LNCaP clone FGC (cell line): ENCODE results near the gene NEDD4L.

Source experiments
- DNase-seq: peaks from one replicate; pipeline ENCODE4 v3.0.0-alpha.2; 2011; ENCODE audit warnings: low read depth
- H3K4me3 ChIP-seq: 2 replicates; pipeline ENCODE4 v1.5.1; 2011; ENCODE audit warnings: mild to moderate bottlenecking, low read depth, low read length, control low read depth
- CTCF ChIP-seq: IDR thresholded peaks from 2 replicates; pipeline ENCODE4 v1.5.1; 2012; ENCODE audit warnings: mild to moderate bottlenecking; ENCODE audit not compliant: control insufficient read depth, insufficient read depth; ENCODE audit errors: extremely low read depth

Gene NEDD4L

GRCh38 chr18:58125183-58125582 is 81.2 kb downstream of the NEDD4L start:
- DNase-seq: no peak
- no peak overlapping the region for H3K4me3 ChIP-seq
- TF ChIP-seq CTCF: no peak

GRCh38 chr18:58125756-58126155 is 81.7 kb downstream of the NEDD4L start:
- no peak overlapping the region for H3K4me3 ChIP-seq
- DNase-seq: no peak
- TF ChIP-seq CTCF: no peak

- no peak overlapping the region for H3K4me3 ChIP-seq
- no peak for DNase-seq
- TF ChIP-seq CTCF: peak; percentile 13; the same call in 1 of the 2 replicates
These were observed 84.7 kb downstream of the NEDD4L start for GRCh38 chr18:58128381-58129374.

DNA sequence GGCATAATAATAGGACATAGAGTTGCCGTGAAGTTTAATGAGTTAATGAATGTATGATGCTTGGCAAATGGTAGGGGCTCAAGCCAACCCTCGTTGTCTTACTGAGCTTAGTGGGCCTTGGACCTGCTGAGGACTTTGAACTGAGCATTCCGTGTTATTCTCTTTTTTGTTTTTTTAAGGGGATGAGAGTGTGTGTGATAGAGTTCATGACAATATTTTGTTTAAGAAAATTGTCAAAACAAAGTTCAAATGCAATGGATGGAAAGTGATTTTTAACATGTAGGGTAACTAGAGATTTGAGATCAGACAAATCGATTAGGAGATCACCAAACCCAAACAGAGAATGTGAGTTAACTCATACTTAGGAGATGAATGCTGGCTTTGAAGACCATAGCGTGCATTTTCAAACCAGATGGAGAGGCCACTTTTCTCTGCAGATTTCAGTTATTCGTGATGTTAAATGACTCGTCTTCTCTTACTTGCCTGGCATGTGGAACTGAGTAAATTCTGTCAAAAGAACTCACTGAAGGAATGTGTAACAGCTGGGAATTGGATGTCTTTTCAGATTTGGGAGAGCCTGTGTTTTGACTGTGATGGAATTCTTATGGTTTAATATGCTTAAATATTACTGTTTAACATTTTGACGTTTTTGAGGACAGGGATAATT is 88.7 kb downstream of the NEDD4L start:
- H3K4me3 ChIP-seq: no peak overlapping the region
- no peak for DNase-seq
- TF ChIP-seq CTCF: no peak

DNA sequence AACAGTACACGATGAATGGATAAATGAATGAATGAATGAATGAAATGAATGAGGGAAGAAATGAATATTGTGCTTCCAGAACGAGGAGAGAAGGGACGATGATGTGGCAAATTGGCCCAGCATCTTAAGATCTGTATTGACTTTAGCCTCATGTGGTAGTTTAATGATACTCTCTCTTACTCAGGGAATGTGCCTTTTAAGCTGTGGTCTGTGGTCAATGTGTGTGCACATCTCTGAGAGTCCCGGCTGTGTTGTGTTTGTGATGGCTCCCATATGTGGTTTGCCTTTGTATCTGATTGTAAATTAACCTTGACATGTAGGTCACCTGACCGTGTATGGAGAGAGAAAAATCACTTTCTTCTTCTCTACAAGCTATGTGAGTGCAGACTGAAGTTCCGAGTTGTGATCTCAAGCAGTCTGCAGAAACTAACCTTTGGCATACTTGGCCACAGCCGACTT is 91.2 kb downstream of the NEDD4L start:
- H3K4me3 ChIP-seq: no peak overlapping the region
- no peak for TF ChIP-seq CTCF
- no peak for DNase-seq

DNA sequence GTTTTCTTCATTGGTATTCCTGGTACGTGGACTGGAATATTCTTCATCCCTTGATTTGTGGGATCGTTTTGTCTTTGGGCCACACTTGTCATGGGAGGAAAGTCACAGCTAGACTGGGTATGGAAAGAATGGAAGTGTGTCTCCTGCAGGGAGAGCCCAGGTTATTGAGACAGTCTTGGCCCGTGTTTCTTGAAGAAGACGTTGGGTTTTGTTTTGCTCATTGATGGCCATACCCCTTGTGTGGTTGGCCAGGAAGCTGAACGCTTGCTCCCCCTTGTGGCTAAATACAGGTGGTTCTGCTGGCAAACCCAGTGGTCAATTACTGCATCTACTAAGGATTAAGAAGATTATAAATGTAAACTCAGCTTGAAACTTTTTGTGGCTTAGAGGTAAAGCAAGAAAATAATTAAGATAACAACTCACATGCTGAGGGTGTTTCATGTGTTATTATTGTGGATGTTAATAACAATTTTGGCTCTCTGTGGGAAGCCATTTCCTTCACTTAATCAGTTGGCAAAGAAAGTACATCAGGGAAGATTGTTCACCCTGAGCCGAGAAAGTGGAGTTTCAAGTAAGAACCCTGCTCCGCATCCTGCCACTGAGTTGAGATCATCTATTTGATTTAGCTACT is 91.8 kb downstream of the NEDD4L start:
- no peak overlapping the region for H3K4me3 ChIP-seq
- no peak for DNase-seq
- TF ChIP-seq CTCF: peak; percentile 81
